Measurements from ENCODE around the gene MRFAP1L1.

GRCh38 chr4:6703786-6704185 lies 5.9 kb downstream of the MRFAP1L1 start:
- no peak for TF ChIP-seq CTCF (conservative IDR thresholded peaks at IDR 0.05; ENCODE audit: low read depth in 2 of 2)
- TF ChIP-seq REST (IDR thresholded peaks at IDR 0.05; ENCODE audit: unreplicated experiment): no peak
- no peak for TF ChIP-seq STAT1 (IDR thresholded peaks at IDR 0.05; ENCODE audit: unreplicated experiment)
- no peak for TF ChIP-seq EZH2 (IDR thresholded peaks at IDR 0.05; ENCODE audit: low read depth, unreplicated experiment)
- no peak for TF ChIP-seq POLR2AphosphoS5 (IDR thresholded peaks at IDR 0.05; ENCODE audit: low read depth)
- no peak for TF ChIP-seq JUNB (IDR thresholded peaks at IDR 0.05; ENCODE audit: unreplicated experiment)
- TF ChIP-seq EZH2phosphoT487 (IDR thresholded peaks at IDR 0.05; ENCODE audit: unreplicated experiment): no peak
- no peak for TF ChIP-seq ETS1 (IDR thresholded peaks at IDR 0.05)
- no peak for TF ChIP-seq ZNF331 (CRISPR knock-in tag; IDR thresholded peaks at IDR 0.05; ENCODE audit: low read depth)
- TF ChIP-seq, protein P1, sequence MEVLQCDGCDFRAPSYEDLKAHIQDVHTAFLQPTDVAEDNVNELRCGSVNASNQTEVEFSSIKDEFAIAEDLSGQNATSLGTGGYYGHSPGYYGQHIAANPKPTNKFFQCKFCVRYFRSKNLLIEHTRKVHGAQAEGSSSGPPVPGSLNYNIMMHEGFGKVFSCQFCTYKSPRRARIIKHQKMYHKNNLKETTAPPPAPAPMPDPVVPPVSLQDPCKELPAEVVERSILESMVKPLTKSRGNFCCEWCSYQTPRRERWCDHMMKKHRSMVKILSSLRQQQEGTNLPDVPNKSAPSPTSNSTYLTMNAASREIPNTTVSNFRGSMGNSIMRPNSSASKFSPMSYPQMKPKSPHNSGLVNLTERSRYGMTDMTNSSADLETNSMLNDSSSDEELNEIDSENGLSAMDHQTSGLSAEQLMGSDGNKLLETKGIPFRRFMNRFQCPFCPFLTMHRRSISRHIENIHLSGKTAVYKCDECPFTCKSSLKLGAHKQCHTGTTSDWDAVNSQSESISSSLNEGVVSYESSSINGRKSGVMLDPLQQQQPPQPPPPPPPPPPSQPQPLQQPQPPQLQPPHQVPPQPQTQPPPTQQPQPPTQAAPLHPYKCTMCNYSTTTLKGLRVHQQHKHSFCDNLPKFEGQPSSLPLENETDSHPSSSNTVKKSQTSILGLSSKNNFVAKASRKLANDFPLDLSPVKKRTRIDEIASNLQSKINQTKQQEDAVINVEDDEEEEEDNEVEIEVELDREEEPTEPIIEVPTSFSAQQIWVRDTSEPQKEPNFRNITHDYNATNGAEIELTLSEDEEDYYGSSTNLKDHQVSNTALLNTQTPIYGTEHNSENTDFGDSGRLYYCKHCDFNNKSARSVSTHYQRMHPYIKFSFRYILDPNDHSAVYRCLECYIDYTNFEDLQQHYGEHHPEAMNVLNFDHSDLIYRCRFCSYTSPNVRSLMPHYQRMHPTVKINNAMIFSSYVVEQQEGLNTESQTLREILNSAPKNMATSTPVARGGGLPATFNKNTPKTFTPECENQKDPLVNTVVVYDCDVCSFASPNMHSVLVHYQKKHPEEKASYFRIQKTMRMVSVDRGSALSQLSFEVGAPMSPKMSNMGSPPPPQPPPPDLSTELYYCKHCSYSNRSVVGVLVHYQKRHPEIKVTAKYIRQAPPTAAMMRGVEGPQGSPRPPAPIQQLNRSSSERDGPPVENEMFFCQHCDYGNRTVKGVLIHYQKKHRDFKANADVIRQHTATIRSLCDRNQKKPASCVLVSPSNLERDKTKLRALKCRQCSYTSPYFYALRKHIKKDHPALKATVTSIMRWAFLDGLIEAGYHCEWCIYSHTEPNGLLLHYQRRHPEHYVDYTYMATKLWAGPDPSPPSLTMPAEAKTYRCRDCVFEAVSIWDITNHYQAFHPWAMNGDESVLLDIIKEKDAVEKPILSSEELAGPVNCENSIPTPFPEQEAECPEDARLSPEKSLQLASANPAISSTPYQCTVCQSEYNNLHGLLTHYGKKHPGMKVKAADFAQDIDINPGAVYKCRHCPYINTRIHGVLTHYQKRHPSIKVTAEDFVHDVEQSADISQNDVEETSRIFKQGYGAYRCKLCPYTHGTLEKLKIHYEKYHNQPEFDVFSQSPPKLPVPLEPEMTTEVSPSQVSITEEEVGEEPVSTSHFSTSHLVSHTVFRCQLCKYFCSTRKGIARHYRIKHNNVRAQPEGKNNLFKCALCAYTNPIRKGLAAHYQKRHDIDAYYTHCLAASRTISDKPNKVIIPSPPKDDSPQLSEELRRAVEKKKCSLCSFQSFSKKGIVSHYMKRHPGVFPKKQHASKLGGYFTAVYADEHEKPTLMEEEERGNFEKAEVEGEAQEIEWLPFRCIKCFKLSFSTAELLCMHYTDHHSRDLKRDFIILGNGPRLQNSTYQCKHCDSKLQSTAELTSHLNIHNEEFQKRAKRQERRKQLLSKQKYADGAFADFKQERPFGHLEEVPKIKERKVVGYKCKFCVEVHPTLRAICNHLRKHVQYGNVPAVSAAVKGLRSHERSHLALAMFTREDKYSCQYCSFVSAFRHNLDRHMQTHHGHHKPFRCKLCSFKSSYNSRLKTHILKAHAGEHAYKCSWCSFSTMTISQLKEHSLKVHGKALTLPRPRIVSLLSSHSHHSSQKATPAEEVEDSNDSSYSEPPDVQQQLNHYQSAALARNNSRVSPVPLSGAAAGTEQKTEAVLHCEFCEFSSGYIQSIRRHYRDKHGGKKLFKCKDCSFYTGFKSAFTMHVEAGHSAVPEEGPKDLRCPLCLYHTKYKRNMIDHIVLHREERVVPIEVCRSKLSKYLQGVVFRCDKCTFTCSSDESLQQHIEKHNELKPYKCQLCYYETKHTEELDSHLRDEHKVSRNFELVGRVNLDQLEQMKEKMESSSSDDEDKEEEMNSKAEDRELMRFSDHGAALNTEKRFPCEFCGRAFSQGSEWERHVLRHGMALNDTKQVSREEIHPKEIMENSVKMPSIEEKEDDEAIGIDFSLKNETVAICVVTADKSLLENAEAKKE (CRISPR knock-in tag; IDR thresholded peaks at IDR 0.05): no peak
- no peak for TF ChIP-seq CREB1 (CRISPR knock-in tag; IDR thresholded peaks at IDR 0.05; ENCODE audit: low read depth)
- no peak for TF ChIP-seq NANOG (IDR thresholded peaks at IDR 0.05; ENCODE audit: borderline replicate concordance)
- no peak for TF ChIP-seq ZNF114 (CRISPR knock-in tag; IDR thresholded peaks at IDR 0.05)
